Left lung (tissue), 10 donors: ENCODE measurements around the gene TRPM3. TPM values are rescaled to one million over a fixed set of nuclear protein-coding genes. Genes with fewer than 3 reads are reported as not detected.

ENCODE experiments used
- ATAC-seq: fragments of 200-7000 bp; cut with Tn5 transposase; one replicate; pipeline ENCODE4 v1.9.1; 2020; ENCODE audit warnings: moderate library complexity
- DNase-seq, 4 donors: peaks; one replicate each; pipeline ENCODE4 v3.0.0-alpha.2; 2013 to 2020
- H3K27ac ChIP-seq, 2 donors: fragments of 200-600 bp; sonication (generic) in 1 of 2; one replicate each; pipeline versions ENCODE4 v1.5.0 to v1.8.0; 2020 to 2021
- H3K27me3 ChIP-seq, 2 donors: fragments of 200-600 bp; sonication (generic) in 1 of 2; one replicate each; pipeline versions ENCODE4 v1.5.0 to v1.8.0; 2020 to 2021
- H3K36me3 ChIP-seq, 2 donors: fragments of 200-600 bp; sonication (generic) in 1 of 2; one replicate each; pipeline versions ENCODE4 v1.5.0 to v1.8.0; 2020 to 2021
- H3K4me1 ChIP-seq, 2 donors: fragments of 200-600 bp; one replicate each; pipeline ENCODE4 v1.8.0; 2021
- H3K4me3 ChIP-seq, 2 donors: fragments of 200-600 bp; sonication (generic) in 1 of 2; one replicate each; pipeline versions ENCODE4 v1.5.0 to v1.8.0; 2020 to 2021; ENCODE audit warnings: mild to moderate bottlenecking in 1 of 2
- H3K9me3 ChIP-seq, 2 donors: fragments of 200-600 bp; sonication (generic) in 1 of 2; one replicate each; pipeline versions ENCODE4 v1.5.0 to v1.8.0; 2020 to 2021
- intact Hi-C, 2 donors: fragments of 100-400 bp; cut with DNase I; formaldehyde crosslinking; loops; one replicate each; pipeline versions ENCODE4 v1.11.2 to v1.14.2; 2022
- polyA plus RNA-seq, 6 donors: library from polyadenylated mRNA; unstranded; fragments of 120-200 nt; gene quantifications; one replicate each; pipeline ENCODE4 v1.2.1, GENCODE V29; 2013; ENCODE audit not compliant: insufficient read length in 6 of 6
- total RNA-seq, 2 donors: library from RNA; stranded (reverse); fragmentation: NEBNext Ultra II Directional; extraction: Animal tissue kit (Norgen Biotek cat#: 25700); gene quantifications; one replicate each; pipeline ENCODE4 v1.2.1, GENCODE V29; 2021
- TF ChIP-seq, protein P1 (sequence below), 2 donors: fragments of 200-600 bp; sonication (generic) in 1 of 2; IDR thresholded peaks; one replicate each; pipeline versions ENCODE4 v1.5.0 to v1.8.0; 2021; ENCODE audit warnings: antibody characterized with exemption in 2 of 2
- donor health status: DM: no; HTN: yes; CAD: no.
- donor health status: DM: no; HTN: no; CAD: no.

The TRPM3 gene
- total and polyA plus RNA-seq, 8 donors: 0.17 to 2.1 (median 1.2) TPM

DNA sequence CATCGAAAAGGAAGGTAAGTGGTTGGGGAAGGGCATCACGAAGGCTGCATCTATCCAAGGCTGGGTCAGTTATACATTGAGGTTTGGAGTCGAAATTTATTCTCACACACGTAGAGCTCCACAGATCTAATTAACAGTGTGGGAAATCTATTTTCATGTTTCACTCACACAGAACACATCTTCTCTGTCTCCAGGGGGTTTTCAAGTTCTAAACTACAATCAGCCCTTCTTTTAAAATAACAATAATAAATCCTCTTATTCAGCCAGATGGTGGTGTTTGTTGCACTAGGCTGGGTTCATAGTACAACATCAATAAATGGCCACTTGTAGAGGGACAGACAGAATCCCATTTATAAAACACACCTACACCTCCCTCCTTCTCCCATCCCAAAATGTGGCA is 532.4 kb downstream of the TRPM3 start:
- peak overlapping the region; percentile 20 to 72 for H3K27ac ChIP-seq
- ATAC-seq: no peak
- intact Hi-C loops: loop anchor here in 1 of 2 donors (10.0 kb wide), 1 partner anchor 174 kb away; the partner anchor contains the start of gene KLF9

DNA sequence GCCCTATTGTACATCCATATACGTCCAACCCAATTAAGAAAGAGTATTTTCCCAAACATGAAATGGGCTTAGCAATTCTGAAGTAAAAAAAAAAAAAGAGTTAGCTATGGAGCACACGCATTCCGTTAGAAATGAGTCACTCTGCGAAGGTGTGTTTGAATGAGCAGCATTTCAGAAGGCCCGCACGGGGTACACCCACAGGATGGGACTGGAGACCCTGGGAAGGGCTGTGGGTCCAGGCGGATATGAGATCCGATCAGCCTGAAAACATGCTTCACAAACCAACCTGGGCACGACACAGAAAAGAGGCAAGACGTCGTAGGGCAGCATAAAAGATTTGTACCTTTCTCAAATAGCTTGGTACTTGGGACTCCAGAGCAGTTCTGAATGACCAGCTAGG is 533.0 kb downstream of the TRPM3 start:
- no peak overlapping the region for H3K4me3 ChIP-seq
- TF ChIP-seq, protein P1, sequence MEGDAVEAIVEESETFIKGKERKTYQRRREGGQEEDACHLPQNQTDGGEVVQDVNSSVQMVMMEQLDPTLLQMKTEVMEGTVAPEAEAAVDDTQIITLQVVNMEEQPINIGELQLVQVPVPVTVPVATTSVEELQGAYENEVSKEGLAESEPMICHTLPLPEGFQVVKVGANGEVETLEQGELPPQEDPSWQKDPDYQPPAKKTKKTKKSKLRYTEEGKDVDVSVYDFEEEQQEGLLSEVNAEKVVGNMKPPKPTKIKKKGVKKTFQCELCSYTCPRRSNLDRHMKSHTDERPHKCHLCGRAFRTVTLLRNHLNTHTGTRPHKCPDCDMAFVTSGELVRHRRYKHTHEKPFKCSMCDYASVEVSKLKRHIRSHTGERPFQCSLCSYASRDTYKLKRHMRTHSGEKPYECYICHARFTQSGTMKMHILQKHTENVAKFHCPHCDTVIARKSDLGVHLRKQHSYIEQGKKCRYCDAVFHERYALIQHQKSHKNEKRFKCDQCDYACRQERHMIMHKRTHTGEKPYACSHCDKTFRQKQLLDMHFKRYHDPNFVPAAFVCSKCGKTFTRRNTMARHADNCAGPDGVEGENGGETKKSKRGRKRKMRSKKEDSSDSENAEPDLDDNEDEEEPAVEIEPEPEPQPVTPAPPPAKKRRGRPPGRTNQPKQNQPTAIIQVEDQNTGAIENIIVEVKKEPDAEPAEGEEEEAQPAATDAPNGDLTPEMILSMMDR (IDR thresholded peaks at IDR 0.05): no peak
- ATAC-seq (no peak), DNase-seq (no peak)
- H3K4me1 ChIP-seq: no peaks in the 10 kb centered on the region
- H3K27ac ChIP-seq: peak overlapping the region in 1 of 2 donors; percentile 72
- intact Hi-C loops: loop anchor here in 1 of 2 donors (10.0 kb wide), 1 partner anchor 174 kb away; the partner anchor contains the start of gene KLF9
- H3K27me3 ChIP-seq: no peaks in the 10 kb centered on the region
- no peaks in the 10 kb centered on the region for H3K9me3 ChIP-seq
- H3K36me3 ChIP-seq: no peaks in the 10 kb centered on the region

More for the DNA sequence above, 532.4 kb downstream of the TRPM3 start:
- DNase-seq: no peak
- no peaks in the 10 kb centered on the region for H3K4me1 ChIP-seq
- H3K27me3 ChIP-seq: no peaks in the 10 kb centered on the region
- no peaks in the 10 kb centered on the region for H3K36me3 ChIP-seq
- TF ChIP-seq, protein P1 (IDR thresholded peaks at IDR 0.05): no peak
- H3K9me3 ChIP-seq: no peaks in the 10 kb centered on the region
- no peak overlapping the region for H3K4me3 ChIP-seq

DNA sequence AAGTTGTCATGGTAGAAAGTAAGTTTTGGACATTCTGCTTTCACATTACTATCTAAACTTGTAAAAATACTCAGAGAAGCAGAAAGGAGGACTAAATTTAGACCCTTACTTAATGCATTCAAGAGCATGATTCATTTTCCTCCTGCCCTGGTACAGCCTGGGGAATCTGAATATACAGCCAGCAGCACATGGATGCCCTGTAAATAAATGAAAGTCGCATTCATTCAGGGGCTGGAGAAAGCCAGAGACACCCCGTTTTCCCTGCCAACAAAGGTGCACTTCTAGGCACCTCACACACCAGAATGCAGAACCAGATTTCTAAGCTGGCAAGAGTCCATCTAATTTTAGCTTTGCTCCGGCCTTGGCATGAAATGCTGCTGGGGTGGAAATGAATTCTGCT is 534.2 kb downstream of the TRPM3 start:
- TF ChIP-seq, protein P1 (IDR thresholded peaks at IDR 0.05): no peak
- Histone ChIP-seq H3K4me1 (no peaks in the 10 kb centered on the region), H3K27me3 (no peaks in the 10 kb centered on the region), H3K27ac (peak overlapping the region; percentile 9 to 70), H3K9me3 (no peaks in the 10 kb centered on the region), H3K4me3 (no peak overlapping the region), H3K36me3 (no peaks in the 10 kb centered on the region)
- ATAC-seq (peak; percentile 72), DNase-seq (no peak)
- intact Hi-C loops: loop anchor here in 1 of 2 donors (10.0 kb wide), 1 partner anchor 172 kb away; the partner anchor contains the start of gene KLF9

DNA sequence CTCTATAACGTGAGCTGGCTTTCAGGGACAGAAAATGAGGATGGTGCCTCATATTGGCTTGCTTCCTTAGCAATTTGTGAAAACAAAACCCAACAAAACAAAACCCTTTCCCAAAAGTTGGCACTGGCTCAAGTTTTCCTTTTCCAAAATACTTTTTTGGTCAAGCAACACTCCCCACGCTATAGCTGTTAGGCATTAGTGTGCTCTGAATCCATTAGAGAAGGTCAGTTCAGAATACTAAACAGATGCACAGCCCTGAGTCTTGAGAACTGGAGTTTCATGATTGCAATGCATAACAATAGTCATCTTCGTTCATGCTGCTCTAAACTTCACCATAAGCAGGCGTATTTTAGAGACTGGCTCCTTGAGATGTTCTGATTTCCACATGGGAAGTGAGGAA is 534.9 kb downstream of the TRPM3 start:
- Histone ChIP-seq H3K27me3 (no peaks in the 10 kb centered on the region), H3K36me3 (no peaks in the 10 kb centered on the region), H3K9me3 (no peaks in the 10 kb centered on the region), H3K4me3 (no peak overlapping the region), H3K4me1 (no peaks in the 10 kb centered on the region), H3K27ac (peak overlapping the region in 1 of 2 donors; percentile 70)
- no peak for ATAC-seq
- no peak for DNase-seq
- TF ChIP-seq, protein P1 (IDR thresholded peaks at IDR 0.05): no peak
- intact Hi-C loops: loop anchor here in 1 of 2 donors (10.0 kb wide), 1 partner anchor 172 kb away; the partner anchor contains the start of gene KLF9

DNA sequence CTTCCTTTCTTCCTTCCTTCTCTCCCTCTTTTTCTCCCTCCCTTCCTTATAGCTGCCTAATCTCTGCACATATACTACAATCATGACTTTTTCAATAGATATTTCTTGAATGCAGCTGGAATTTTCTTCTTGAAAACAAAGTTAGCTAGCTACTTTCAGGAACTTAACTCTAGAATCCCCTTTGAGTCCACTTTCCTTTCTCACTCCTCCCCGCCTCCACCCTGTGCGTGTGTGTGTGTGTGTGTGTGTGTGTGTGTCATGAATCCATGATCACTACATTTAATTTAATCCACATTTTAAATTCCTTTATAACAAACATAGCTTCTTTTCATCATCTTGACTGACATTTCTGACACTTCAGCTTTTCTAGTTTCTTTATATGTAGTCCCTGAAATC is 539.5 kb downstream of the TRPM3 start:
- Histone ChIP-seq H3K36me3 (no peaks in the 10 kb centered on the region), H3K4me1 (peaks cover 4 to 18% of the 10 kb centered on the region in 2 donors), H3K4me3 (no peak overlapping the region), H3K27me3 (no peaks in the 10 kb centered on the region), H3K9me3 (no peaks in the 10 kb centered on the region), H3K27ac (no peak overlapping the region)
- intact Hi-C loops: loop anchor here in 1 of 2 donors (10.0 kb wide), 1 partner anchor 167 kb away; the partner anchor contains the start of gene KLF9
- no peak for ATAC-seq
- DNase-seq: no peak
- TF ChIP-seq, protein P1 (IDR thresholded peaks at IDR 0.05): no peak
